GM19467 (cell line): ENCODE data around the gene TP73.
A peak's percentile ranks its signal among the peaks of the same experiment; 100 is the strongest.

Source experiments
- ATAC-seq: cut with Tn5 transposase; IDR thresholded peaks from one replicate; pipeline ENCODE4 v1.9.1; 2021; ENCODE audit warnings: mild to moderate bottlenecking, moderate library complexity; ENCODE audit not compliant: unreplicated experiment

TP73 gene

GRCh38 chr1:3651026-3651929 is 1.0 kb upstream of the TP73 start:
- no peak for ATAC-seq

GRCh38 chr1:3652548-3653285 is 401 bp downstream of the TP73 start:
- ATAC-seq: no peak

GRCh38 chr1:3653286-3653618 is 936 bp downstream of the TP73 start:
- ATAC-seq: no peak

- no peak for ATAC-seq
These were observed 2.4 kb downstream of the TP73 start for GRCh38 chr1:3654549-3655281.

GRCh38 chr1:3656450-3657095 is 4.3 kb downstream of the TP73 start:
- peak; percentile 54 for ATAC-seq

- ATAC-seq: peak; percentile 22
These were observed 4.8 kb downstream of the TP73 start for GRCh38 chr1:3657096-3657475.

GRCh38 chr1:3657578-3658230 is 5.4 kb downstream of the TP73 start:
- no peak for ATAC-seq

GRCh38 chr1:3658231-3658615 is 5.9 kb downstream of the TP73 start:
- ATAC-seq: no peak

GRCh38 chr1:3659093-3659492 is 6.8 kb downstream of the TP73 start:
- no peak for ATAC-seq

- no peak for ATAC-seq
These were observed 8.4 kb downstream of the TP73 start for GRCh38 chr1:3660704-3661103.

- no peak for ATAC-seq
These were observed 9.3 kb downstream of the TP73 start for GRCh38 chr1:3661631-3662030.

GRCh38 chr1:3662080-3662671 is 9.9 kb downstream of the TP73 start:
- ATAC-seq: no peak

GRCh38 chr1:3663999-3664699 is 11.8 kb downstream of the TP73 start:
- ATAC-seq: no peak

- ATAC-seq: no peak
These were observed 12.5 kb downstream of the TP73 start for GRCh38 chr1:3664700-3665375.

- ATAC-seq: no peak
These were observed 15.8 kb downstream of the TP73 start for GRCh38 chr1:3668148-3668547.

GRCh38 chr1:3668585-3669300 is 16.4 kb downstream of the TP73 start:
- ATAC-seq: no peak

- no peak for ATAC-seq
These were observed 17.1 kb downstream of the TP73 start for GRCh38 chr1:3669421-3669821.

GRCh38 chr1:3669971-3670431 is 17.7 kb downstream of the TP73 start:
- ATAC-seq: no peak
